Mesothelial cell of epicardium (in vitro differentiated cells): ENCODE data around the gene DOCK2. TPM values are rescaled to one million over a fixed set of nuclear protein-coding genes. Genes with fewer than 3 reads are reported as not detected.

Source experiments
- DNase-seq, 2 experiments: peaks; one replicate each; pipeline ENCODE4 v3.0.0; 2021; ENCODE audit warnings: low spot score in 2 of 2; ENCODE audit not compliant: unreplicated experiment in 2 of 2
- H3K27ac Mint-ChIP-seq: 2 replicates; pipeline ENCODE4 v1.8.0; 2021; ENCODE audit warnings: mixed read lengths
- H3K27me3 Mint-ChIP-seq: 2 replicates; pipeline ENCODE4 v1.8.0; 2021; ENCODE audit warnings: low read depth, mixed read lengths
- H3K36me3 Mint-ChIP-seq: 2 replicates; pipeline ENCODE4 v1.8.0; 2021; ENCODE audit warnings: mixed read lengths
- H3K4me1 Mint-ChIP-seq: 2 replicates; pipeline ENCODE4 v1.8.0; 2021; ENCODE audit warnings: mixed read lengths
- H3K4me3 Mint-ChIP-seq: 2 replicates; pipeline ENCODE4 v1.8.0; 2021; ENCODE audit warnings: mild to moderate bottlenecking, moderate library complexity, mixed read lengths
- H3K9me3 Mint-ChIP-seq: 2 replicates; pipeline ENCODE4 v1.8.0; 2021; ENCODE audit warnings: mixed read lengths
- total RNA-seq: library from RNA; stranded (reverse); gene quantifications from 3 replicates; pipeline ENCODE4 v1.2.1, GENCODE V29; 2021
- TF ChIP-seq, protein P1 (sequence below): fragments of 200-600 bp; sonication (generic); IDR thresholded peaks from one replicate; pipeline ENCODE4 v1.5.0; 2021; ENCODE audit warnings: antibody characterized with exemption; ENCODE audit not compliant: unreplicated experiment

Gene DOCK2
- total RNA-seq, 1 donor from 2014 or later: 0.25 TPM

DNA sequence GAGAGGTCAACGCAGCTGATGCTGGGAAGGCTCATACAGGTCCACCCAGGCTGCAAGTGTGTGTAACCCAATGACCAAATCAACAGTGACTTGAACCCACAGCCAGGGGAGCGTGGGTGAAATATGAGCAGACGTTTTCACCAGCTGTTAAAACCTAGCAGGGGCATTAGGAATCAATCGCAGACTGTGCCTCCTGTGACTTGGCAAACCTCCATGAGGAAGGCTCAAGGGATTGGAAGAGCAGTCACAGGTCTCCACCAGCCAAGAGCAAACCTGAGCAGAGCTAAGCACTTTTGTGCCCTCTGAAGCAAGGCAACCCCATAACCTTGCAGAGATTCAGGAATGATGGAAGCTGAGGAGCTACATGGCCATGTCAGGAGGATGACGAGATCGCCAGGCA is 317.7 kb downstream of the DOCK2 start:
- no peak for DNase-seq
- Mint-ChIP-seq H3K4me1 (no peaks in the 10 kb centered on the region), H3K27ac (no peak overlapping the region)

GRCh38 chr5:169956126-169956525 is 319.1 kb downstream of the DOCK2 start:
- Mint-ChIP-seq H3K4me3 (no peak overlapping the region), H3K27ac (no peak overlapping the region), H3K4me1 (no peaks in the 10 kb centered on the region), H3K36me3 (no peaks in the 10 kb centered on the region), H3K9me3 (no peaks in the 10 kb centered on the region), H3K27me3 (peaks cover 88% of the 10 kb centered on the region)
- TF ChIP-seq, protein P1, sequence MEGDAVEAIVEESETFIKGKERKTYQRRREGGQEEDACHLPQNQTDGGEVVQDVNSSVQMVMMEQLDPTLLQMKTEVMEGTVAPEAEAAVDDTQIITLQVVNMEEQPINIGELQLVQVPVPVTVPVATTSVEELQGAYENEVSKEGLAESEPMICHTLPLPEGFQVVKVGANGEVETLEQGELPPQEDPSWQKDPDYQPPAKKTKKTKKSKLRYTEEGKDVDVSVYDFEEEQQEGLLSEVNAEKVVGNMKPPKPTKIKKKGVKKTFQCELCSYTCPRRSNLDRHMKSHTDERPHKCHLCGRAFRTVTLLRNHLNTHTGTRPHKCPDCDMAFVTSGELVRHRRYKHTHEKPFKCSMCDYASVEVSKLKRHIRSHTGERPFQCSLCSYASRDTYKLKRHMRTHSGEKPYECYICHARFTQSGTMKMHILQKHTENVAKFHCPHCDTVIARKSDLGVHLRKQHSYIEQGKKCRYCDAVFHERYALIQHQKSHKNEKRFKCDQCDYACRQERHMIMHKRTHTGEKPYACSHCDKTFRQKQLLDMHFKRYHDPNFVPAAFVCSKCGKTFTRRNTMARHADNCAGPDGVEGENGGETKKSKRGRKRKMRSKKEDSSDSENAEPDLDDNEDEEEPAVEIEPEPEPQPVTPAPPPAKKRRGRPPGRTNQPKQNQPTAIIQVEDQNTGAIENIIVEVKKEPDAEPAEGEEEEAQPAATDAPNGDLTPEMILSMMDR: no peak
- DNase-seq: no peak

More for the DNA sequence above, 317.7 kb downstream of the DOCK2 start:
- no peaks in the 10 kb centered on the region for H3K9me3 Mint-ChIP-seq
- TF ChIP-seq, protein P1: no peak
- no peaks in the 10 kb centered on the region for H3K36me3 Mint-ChIP-seq
- H3K4me3 Mint-ChIP-seq: no peak overlapping the region
- peaks cover 90% of the 10 kb centered on the region for H3K27me3 Mint-ChIP-seq

DNA sequence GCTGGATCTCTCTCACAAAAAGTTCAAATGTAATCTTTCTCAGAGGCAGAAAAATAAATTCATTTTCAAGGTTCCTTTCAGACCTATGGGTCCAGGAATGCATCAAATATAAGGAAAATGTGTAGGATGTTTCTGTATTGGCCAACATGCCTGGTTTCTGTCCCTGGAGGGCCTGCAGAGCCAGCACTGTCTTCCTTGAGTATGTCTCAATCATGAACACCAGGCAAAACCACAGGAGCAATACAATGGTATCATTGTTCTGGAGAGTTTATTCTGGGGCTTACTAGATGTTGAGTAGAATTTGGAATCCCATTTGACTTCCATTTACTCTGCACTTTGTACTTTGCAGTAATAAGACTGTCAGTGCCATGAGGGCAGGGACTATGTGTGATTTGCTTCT is 319.7 kb downstream of the DOCK2 start:
- H3K27me3 Mint-ChIP-seq: peaks cover 85% of the 10 kb centered on the region
- H3K4me3 Mint-ChIP-seq: no peak overlapping the region
- no peak overlapping the region for H3K27ac Mint-ChIP-seq
- DNase-seq: no peak
- no peaks in the 10 kb centered on the region for H3K4me1 Mint-ChIP-seq
- TF ChIP-seq, protein P1: no peak
- H3K9me3 Mint-ChIP-seq: no peaks in the 10 kb centered on the region
- no peaks in the 10 kb centered on the region for H3K36me3 Mint-ChIP-seq

DNA sequence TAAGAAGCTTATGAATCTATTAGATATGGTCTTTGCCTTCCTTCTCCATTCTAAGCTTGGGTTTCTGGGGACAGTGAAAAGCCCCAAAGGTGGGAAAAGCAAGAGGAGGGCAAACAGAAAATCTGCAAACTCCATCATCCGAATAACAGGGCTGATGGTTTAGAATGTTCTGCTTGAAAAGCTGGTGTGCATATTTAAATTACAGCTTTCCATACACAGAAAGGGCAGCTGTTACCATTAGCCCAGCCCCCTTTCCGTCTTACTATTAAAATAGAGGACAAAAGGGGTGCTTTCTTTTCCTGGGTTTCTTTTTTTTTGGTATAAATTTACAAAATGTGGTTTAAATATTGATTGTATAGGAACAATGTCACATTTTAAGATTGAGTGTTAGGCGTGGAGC is 321.2 kb downstream of the DOCK2 start:
- H3K4me1 Mint-ChIP-seq: no peaks in the 10 kb centered on the region
- no peak for DNase-seq
- H3K27ac Mint-ChIP-seq: no peak overlapping the region
- H3K9me3 Mint-ChIP-seq: no peaks in the 10 kb centered on the region
- H3K36me3 Mint-ChIP-seq: no peaks in the 10 kb centered on the region
- TF ChIP-seq, protein P1: no peak
- peaks cover 81% of the 10 kb centered on the region for H3K27me3 Mint-ChIP-seq
- no peak overlapping the region for H3K4me3 Mint-ChIP-seq

- H3K4me1 Mint-ChIP-seq: no peaks in the 10 kb centered on the region
- no peak overlapping the region for H3K27ac Mint-ChIP-seq
- H3K9me3 Mint-ChIP-seq: no peaks in the 10 kb centered on the region
- no peak for DNase-seq
- no peaks in the 10 kb centered on the region for H3K36me3 Mint-ChIP-seq
- H3K27me3 Mint-ChIP-seq: peaks cover 62% of the 10 kb centered on the region
- no peak overlapping the region for H3K4me3 Mint-ChIP-seq
- TF ChIP-seq, protein P1: no peak
Measured at GRCh38 chr5:169960659-169961058, 323.6 kb downstream of the DOCK2 start.

DNA sequence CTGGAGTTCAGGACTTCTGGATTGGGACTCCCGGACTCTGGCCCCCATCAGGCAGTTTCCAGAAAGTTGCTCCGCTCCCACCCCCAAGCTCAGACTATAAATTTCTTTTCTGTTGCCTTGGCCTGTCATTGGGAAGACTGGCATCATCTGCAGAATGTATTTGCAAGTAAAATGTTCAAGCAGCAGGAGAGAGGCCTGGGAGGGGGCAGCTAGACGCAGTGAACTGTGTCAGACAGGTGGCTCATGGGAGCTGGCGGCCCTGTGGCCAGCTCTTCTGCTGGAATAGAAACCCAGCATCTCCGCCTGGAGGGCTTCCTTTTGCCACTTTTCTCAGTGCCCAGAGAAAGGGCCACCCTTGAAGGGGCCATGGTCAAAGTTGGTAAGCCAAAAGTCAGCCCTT is 327.2 kb downstream of the DOCK2 start:
- TF ChIP-seq, protein P1: no peak
- no peak for DNase-seq
- Mint-ChIP-seq H3K9me3 (no peaks in the 10 kb centered on the region), H3K27ac (no peak overlapping the region), H3K4me1 (no peaks in the 10 kb centered on the region), H3K27me3 (peaks cover 29% of the 10 kb centered on the region), H3K4me3 (no peak overlapping the region), H3K36me3 (no peaks in the 10 kb centered on the region)
